GM12878 (cell line): ENCODE measurements around the gene PPP1R18. TPM values are rescaled to one million over a fixed set of nuclear protein-coding genes. Genes with fewer than 3 reads are reported as not detected.
A peak's percentile ranks its signal among the peaks of the same experiment; 100 is the strongest.

ENCODE experiments used
- ASH2L ChIP-seq: fragments of 300-600, 200-600 bp; sonication (generic); IDR thresholded peaks from 2 replicates; pipeline ENCODE4 v1.6.1; 2017; ENCODE audit warnings: low read depth, mild to moderate bottlenecking, borderline replicate concordance
- CBFB ChIP-seq: IDR thresholded peaks from 2 replicates; pipeline ENCODE4 v1.6.1; 2016; ENCODE audit warnings: antibody characterized with exemption, low read depth
- EED ChIP-seq: sonication (generic); IDR thresholded peaks from 2 replicates; pipeline ENCODE4 v1.6.1; 2016; ENCODE audit warnings: antibody characterized with exemption, low read depth
- MEF2B ChIP-seq: fragments of 450-650 bp; IDR thresholded peaks from 2 replicates; pipeline ENCODE4 v1.6.1; 2018; ENCODE audit warnings: mild to moderate bottlenecking, moderate library complexity; ENCODE audit not compliant: partially characterized antibody, poor library complexity, severe bottlenecking
- MXI1 ChIP-seq: fragments of 150-350 bp; IDR thresholded peaks from 2 replicates; pipeline ENCODE4 v1.6.1; 2011; ENCODE audit warnings: low read depth, mild to moderate bottlenecking, inconsistent platforms, low read length, improper control_type of control experiment
- MYB ChIP-seq: fragments of 150-350 bp; IDR thresholded peaks from 2 replicates; pipeline ENCODE4 v1.6.1; 2014; ENCODE audit warnings: mild to moderate bottlenecking, low read depth, low read length, borderline replicate concordance
- PAX5 ChIP-seq: IDR thresholded peaks from 2 replicates; pipeline ENCODE4 v1.6.1; 2011; ENCODE audit warnings: low read depth, low read length, borderline replicate concordance
- SP1 ChIP-seq: IDR thresholded peaks from one replicate; pipeline ENCODE4 v1.6.1; 2011; ENCODE audit warnings: low read depth, low read length
- TARDBP ChIP-seq: IDR thresholded peaks from 2 replicates; pipeline ENCODE4 v1.6.1; 2016; ENCODE audit warnings: borderline replicate concordance
- ZBED1 ChIP-seq: IDR thresholded peaks from 2 replicates; pipeline ENCODE4 v1.6.1; 2016; ENCODE audit warnings: borderline replicate concordance
- polyA plus RNA-seq, 11 experiments: library from polyadenylated mRNA; depleted of rRNA in 4 of 11; unstranded in 6 of 11; stranded (reverse) in 5 of 11; fragments of >200 nt; fragmentation: Nextera tagmentation in 4 of 11; fragmentation: Illumina TruSeq in 1 of 11; extraction: Ambion mirVana in 4 of 11; extraction: Trizol in 1 of 11; gene quantifications; 1 replicate in 1 of 11; 2 replicates in 10 of 11; pipeline versions ENCODE4 v1.2.1 to v1.2.3, GENCODE V29; 2011 to 2016; ENCODE audit warnings: inconsistent platforms in 2 of 11, missing spikeins in 2 of 11, low read depth in 1 of 11
- total RNA-seq, 4 experiments: library from RNA; depleted of rRNA in 3 of 4; stranded (reverse); fragments of >200 nt in 3 of 4; fragmentation: Illumina TruSeq in 1 of 4; extraction: Trizol in 1 of 4; gene quantifications; 2 replicates each; pipeline versions ENCODE4 v1.2.1 to v1.2.3, GENCODE V29; 2013 to 2021
- TF ChIP-seq, protein P1 (sequence below): fragments of 450-650 bp; IDR thresholded peaks from 2 replicates; pipeline ENCODE4 v1.6.1; 2017; ENCODE audit warnings: mild to moderate bottlenecking, moderate library complexity
- TF ChIP-seq, protein P2 (sequence below): IDR thresholded peaks from 2 replicates; pipeline ENCODE4 v1.6.1; 2012; ENCODE audit warnings: low read length, inconsistent platforms
- TF ChIP-seq, protein P3 (sequence below): IDR thresholded peaks from 2 replicates; pipeline ENCODE4 v1.6.1; 2011; ENCODE audit warnings: borderline replicate concordance, low read depth, mild to moderate bottlenecking, moderate library complexity, mixed read lengths, low read length; ENCODE audit not compliant: insufficient read depth; ENCODE audit errors: extremely low read length
- TF ChIP-seq, protein P4 (sequence below): fragments of 450-650 bp; IDR thresholded peaks from 2 replicates; pipeline ENCODE4 v1.6.1; 2017; ENCODE audit warnings: mild to moderate bottlenecking, low read depth, inconsistent platforms; ENCODE audit not compliant: poor library complexity, severe bottlenecking
- TF ChIP-seq, protein P5 (sequence below): fragments of 450-650 bp; formaldehyde crosslinking; IDR thresholded peaks from 2 replicates; pipeline ENCODE4 v1.4.0; 2022; ENCODE audit warnings: mild to moderate bottlenecking, moderate library complexity

Gene PPP1R18
- total and polyA plus RNA-seq, 10 of the 15 experiments (the other 5 are each of a cell fraction or from before 2014, with no cell fraction given): 21.0 to 119 (median 52.6) TPM

DNA sequence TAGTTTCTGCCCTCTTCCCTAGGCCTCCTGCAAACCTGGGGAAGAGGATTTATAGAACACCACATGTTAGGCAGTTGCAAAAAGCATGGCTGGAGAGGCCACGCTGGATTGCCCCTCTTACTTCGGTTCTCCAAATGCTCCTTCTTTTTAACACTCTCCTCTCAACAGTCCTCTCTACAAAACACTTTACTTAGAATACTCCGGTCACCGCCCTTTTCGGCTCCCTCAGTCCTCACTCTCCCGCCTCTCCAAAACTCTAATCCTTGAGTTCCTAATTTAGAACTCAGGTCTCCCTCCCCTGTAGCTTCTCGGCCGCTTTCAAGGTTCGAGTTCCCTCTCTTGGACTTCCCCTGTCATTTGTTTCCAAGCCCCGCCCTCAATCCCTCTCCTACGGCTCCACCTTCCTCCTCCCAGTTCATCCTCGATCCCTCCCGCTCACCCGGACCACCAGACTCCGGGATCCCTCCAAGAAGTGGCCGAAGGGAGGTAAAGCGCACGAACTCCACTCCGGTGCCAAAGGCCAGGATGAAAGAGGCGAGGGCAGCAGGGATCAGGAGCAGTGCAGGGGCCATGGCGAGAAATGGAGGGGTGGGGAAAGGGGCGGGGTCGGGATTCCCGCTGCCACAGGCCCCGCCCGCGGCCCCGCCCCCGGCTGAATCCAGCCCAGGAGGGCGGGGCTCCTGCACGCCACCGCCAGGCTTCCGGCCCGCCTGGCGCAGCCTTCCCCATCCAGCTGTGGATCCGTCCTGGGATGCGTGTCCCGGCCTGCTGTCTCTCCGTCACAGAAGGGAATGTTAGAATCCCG is 4.2 kb upstream of the PPP1R18 start, which contains the start of gene NRM (continued):
- TF ChIP-seq, protein P1, sequence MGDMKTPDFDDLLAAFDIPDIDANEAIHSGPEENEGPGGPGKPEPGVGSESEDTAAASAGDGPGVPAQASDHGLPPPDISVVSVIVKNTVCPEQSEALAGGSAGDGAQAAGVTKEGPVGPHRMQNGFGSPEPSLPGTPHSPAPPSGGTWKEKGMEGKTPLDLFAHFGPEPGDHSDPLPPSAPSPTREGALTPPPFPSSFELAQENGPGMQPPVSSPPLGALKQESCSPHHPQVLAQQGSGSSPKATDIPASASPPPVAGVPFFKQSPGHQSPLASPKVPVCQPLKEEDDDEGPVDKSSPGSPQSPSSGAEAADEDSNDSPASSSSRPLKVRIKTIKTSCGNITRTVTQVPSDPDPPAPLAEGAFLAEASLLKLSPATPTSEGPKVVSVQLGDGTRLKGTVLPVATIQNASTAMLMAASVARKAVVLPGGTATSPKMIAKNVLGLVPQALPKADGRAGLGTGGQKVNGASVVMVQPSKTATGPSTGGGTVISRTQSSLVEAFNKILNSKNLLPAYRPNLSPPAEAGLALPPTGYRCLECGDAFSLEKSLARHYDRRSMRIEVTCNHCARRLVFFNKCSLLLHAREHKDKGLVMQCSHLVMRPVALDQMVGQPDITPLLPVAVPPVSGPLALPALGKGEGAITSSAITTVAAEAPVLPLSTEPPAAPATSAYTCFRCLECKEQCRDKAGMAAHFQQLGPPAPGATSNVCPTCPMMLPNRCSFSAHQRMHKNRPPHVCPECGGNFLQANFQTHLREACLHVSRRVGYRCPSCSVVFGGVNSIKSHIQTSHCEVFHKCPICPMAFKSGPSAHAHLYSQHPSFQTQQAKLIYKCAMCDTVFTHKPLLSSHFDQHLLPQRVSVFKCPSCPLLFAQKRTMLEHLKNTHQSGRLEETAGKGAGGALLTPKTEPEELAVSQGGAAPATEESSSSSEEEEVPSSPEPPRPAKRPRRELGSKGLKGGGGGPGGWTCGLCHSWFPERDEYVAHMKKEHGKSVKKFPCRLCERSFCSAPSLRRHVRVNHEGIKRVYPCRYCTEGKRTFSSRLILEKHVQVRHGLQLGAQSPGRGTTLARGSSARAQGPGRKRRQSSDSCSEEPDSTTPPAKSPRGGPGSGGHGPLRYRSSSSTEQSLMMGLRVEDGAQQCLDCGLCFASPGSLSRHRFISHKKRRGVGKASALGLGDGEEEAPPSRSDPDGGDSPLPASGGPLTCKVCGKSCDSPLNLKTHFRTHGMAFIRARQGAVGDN: no peak
- TF ChIP-seq, protein P2, sequence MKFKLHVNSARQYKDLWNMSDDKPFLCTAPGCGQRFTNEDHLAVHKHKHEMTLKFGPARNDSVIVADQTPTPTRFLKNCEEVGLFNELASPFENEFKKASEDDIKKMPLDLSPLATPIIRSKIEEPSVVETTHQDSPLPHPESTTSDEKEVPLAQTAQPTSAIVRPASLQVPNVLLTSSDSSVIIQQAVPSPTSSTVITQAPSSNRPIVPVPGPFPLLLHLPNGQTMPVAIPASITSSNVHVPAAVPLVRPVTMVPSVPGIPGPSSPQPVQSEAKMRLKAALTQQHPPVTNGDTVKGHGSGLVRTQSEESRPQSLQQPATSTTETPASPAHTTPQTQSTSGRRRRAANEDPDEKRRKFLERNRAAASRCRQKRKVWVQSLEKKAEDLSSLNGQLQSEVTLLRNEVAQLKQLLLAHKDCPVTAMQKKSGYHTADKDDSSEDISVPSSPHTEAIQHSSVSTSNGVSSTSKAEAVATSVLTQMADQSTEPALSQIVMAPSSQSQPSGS: no peak
- TF ChIP-seq ASH2L (no peak), ZBED1 (no peak), SP1 (no peak), TARDBP (no peak), MYB (no peak), PAX5 (0 out of 2 replicates have a peak, but pooled peaks have one; percentile 16), MEF2B (peak; percentile 43), EED (peak; percentile 91), CBFB (peak; percentile 32; the same call in 1 of the 2 replicates), MXI1 (peak; percentile 42)
- TF ChIP-seq, protein P3, sequence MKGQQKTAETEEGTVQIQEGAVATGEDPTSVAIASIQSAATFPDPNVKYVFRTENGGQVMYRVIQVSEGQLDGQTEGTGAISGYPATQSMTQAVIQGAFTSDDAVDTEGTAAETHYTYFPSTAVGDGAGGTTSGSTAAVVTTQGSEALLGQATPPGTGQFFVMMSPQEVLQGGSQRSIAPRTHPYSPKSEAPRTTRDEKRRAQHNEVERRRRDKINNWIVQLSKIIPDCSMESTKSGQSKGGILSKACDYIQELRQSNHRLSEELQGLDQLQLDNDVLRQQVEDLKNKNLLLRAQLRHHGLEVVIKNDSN: no peak
- TF ChIP-seq, protein P4, sequence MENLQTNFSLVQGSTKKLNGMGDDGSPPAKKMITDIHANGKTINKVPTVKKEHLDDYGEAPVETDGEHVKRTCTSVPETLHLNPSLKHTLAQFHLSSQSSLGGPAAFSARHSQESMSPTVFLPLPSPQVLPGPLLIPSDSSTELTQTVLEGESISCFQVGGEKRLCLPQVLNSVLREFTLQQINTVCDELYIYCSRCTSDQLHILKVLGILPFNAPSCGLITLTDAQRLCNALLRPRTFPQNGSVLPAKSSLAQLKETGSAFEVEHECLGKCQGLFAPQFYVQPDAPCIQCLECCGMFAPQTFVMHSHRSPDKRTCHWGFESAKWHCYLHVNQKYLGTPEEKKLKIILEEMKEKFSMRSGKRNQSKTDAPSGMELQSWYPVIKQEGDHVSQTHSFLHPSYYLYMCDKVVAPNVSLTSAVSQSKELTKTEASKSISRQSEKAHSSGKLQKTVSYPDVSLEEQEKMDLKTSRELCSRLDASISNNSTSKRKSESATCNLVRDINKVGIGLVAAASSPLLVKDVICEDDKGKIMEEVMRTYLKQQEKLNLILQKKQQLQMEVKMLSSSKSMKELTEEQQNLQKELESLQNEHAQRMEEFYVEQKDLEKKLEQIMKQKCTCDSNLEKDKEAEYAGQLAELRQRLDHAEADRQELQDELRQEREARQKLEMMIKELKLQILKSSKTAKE: no peak
- TF ChIP-seq, protein P5, sequence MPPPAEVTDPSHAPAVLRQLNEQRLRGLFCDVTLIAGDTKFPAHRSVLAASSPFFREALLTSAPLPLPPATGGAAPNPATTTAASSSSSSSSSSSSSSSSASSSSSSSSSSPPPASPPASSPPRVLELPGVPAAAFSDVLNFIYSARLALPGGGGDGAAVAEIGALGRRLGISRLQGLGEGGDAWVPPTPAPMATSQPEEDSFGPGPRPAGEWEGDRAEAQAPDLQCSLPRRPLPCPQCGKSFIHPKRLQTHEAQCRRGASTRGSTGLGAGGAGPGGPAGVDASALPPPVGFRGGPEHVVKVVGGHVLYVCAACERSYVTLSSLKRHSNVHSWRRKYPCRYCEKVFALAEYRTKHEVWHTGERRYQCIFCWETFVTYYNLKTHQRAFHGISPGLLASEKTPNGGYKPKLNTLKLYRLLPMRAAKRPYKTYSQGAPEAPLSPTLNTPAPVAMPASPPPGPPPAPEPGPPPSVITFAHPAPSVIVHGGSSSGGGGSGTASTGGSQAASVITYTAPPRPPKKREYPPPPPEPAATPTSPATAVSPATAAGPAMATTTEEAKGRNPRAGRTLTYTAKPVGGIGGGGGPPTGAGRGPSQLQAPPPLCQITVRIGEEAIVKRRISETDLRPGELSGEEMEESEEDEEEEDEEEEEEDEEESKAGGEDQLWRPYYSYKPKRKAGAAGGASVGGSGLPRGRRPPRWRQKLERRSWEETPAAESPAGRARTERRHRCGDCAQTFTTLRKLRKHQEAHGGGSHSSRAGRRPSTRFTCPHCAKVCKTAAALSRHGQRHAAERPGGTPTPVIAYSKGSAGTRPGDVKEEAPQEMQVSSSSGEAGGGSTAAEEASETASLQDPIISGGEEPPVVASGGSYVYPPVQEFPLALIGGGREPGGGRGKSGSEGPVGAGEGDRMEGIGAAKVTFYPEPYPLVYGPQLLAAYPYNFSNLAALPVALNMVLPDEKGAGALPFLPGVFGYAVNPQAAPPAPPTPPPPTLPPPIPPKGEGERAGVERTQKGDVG (CRISPR knock-in tag): no peak
